ENCODE measurements around the gene SGIP1.

GRCh38 chr1:66563941-66564630 is 30.1 kb downstream of the SGIP1 start:
- TF ChIP-seq POLR2A (IDR thresholded peaks at IDR 0.05) (no peak), CTCF (IDR thresholded peaks at IDR 0.05) (no peak)
